WTC11 (cell line): ENCODE results near the gene RNF20. TPM values are rescaled to one million over a fixed set of nuclear protein-coding genes. Genes with fewer than 3 reads are reported as not detected.

Source experiments
- ATAC-seq: fragments of 200-7000 bp; cut with Tn5 transposase; 2 replicates; pipeline ENCODE4 v1.10.0; 2021; ENCODE audit warnings: mild to moderate bottlenecking, moderate library complexity
- Bru-seq: library from RNA; stranded (reverse); fragments of 400-500 nt; gene quantifications from one replicate; lab custom pipeline; 2021; lab: Mats Ljungman, UMichigan
- CTCF ChIA-PET: fragments of 300-600 bp; sonication (Branson Sonifier 250); formaldehyde crosslinking; loops from one replicate; lab custom pipeline; 2021; ENCODE audit warnings: antibody characterized with exemption; lab: Charles Lee
- POLR2A ChIA-PET: fragments of 350-600 bp; sonication (Branson Sonifier 250); formaldehyde crosslinking; loops from one replicate; lab custom pipeline; 2021; ENCODE audit warnings: antibody characterized with exemption; lab: Charles Lee
- DNase-seq: peaks from one replicate; pipeline ENCODE4 v3.0.0; 2021; ENCODE audit warnings: low spot score
- H3K27ac Mint-ChIP-seq: 2 replicates; pipeline ENCODE4 v1.8.0; 2021; ENCODE audit warnings: mixed read lengths
- H3K27me3 Mint-ChIP-seq: 2 replicates; pipeline ENCODE4 v1.8.0; 2021; ENCODE audit warnings: low read depth, mild to moderate bottlenecking, moderate library complexity, mixed read lengths
- H3K36me3 Mint-ChIP-seq: 2 replicates; pipeline ENCODE4 v1.8.0; 2021; ENCODE audit warnings: mixed read lengths
- H3K4me1 Mint-ChIP-seq: 2 replicates; pipeline ENCODE4 v1.8.0; 2022; ENCODE audit warnings: mixed read lengths
- H3K4me3 Mint-ChIP-seq: 2 replicates; pipeline ENCODE4 v1.8.0; 2021; ENCODE audit warnings: mild to moderate bottlenecking, moderate library complexity, mixed read lengths
- H3K9me3 Mint-ChIP-seq: 2 replicates; pipeline ENCODE4 v1.8.0; 2021; ENCODE audit warnings: mixed read lengths
- AFF4 ChIP-seq: sonication (generic); formaldehyde crosslinking; IDR thresholded peaks from 2 replicates; pipeline ENCODE4 v1.8.1; 2023; ENCODE audit warnings: mild to moderate bottlenecking, missing genetic modification reagents, borderline replicate concordance
- ATF1 ChIP-seq: sonication (generic); formaldehyde crosslinking; IDR thresholded peaks from 2 replicates; pipeline ENCODE4 v1.8.1; 2023; ENCODE audit warnings: mild to moderate bottlenecking, moderate library complexity, missing genetic modification reagents
- CREM ChIP-seq: sonication (generic); formaldehyde crosslinking; IDR thresholded peaks from 2 replicates; pipeline ENCODE4 v1.8.1; 2022; ENCODE audit warnings: mild to moderate bottlenecking, missing genetic modification reagents, moderate library complexity
- E2F5 ChIP-seq: sonication (generic); formaldehyde crosslinking; IDR thresholded peaks from 2 replicates; pipeline ENCODE4 v1.8.1; 2022; ENCODE audit warnings: mild to moderate bottlenecking, moderate library complexity, missing genetic modification reagents
- ELF4 ChIP-seq: sonication (generic); formaldehyde crosslinking; IDR thresholded peaks from 2 replicates; pipeline ENCODE4 v1.8.1; 2022; ENCODE audit warnings: low read depth, mild to moderate bottlenecking, moderate library complexity, missing genetic modification reagents
- ESRRA ChIP-seq: sonication (generic); formaldehyde crosslinking; IDR thresholded peaks from 2 replicates; pipeline ENCODE4 v1.8.1; 2022; ENCODE audit warnings: mild to moderate bottlenecking, missing genetic modification reagents, borderline replicate concordance
- ETV6 ChIP-seq: sonication (generic); formaldehyde crosslinking; IDR thresholded peaks from 2 replicates; pipeline ENCODE4 v1.8.1; 2022; ENCODE audit warnings: mild to moderate bottlenecking, missing genetic modification reagents
- FOXJ3 ChIP-seq: sonication (generic); formaldehyde crosslinking; IDR thresholded peaks from 2 replicates; pipeline ENCODE4 v1.9.0; 2021; ENCODE audit warnings: missing genetic modification reagents, mild to moderate bottlenecking, borderline replicate concordance
- FOXK1 ChIP-seq: sonication (generic); formaldehyde crosslinking; IDR thresholded peaks from 2 replicates; pipeline ENCODE4 v1.8.0; 2022; ENCODE audit warnings: mild to moderate bottlenecking, moderate library complexity, missing genetic modification reagents
- FOXP1 ChIP-seq: sonication (generic); formaldehyde crosslinking; IDR thresholded peaks from 2 replicates; pipeline ENCODE4 v1.8.0; 2022; ENCODE audit warnings: missing genetic modification reagents, mild to moderate bottlenecking, moderate library complexity, borderline replicate concordance
- GABPB1 ChIP-seq: sonication (generic); formaldehyde crosslinking; IDR thresholded peaks from 2 replicates; pipeline ENCODE4 v1.8.1; 2023; ENCODE audit warnings: mild to moderate bottlenecking, missing genetic modification reagents
- HMGXB4 ChIP-seq: sonication (generic); formaldehyde crosslinking; IDR thresholded peaks from 2 replicates; pipeline ENCODE4 v1.8.1; 2023; ENCODE audit warnings: mild to moderate bottlenecking, moderate library complexity, missing genetic modification reagents
- IRF2 ChIP-seq: sonication (generic); formaldehyde crosslinking; IDR thresholded peaks from 2 replicates; pipeline ENCODE4 v1.8.0; 2022; ENCODE audit warnings: low read depth, missing genetic modification reagents, borderline replicate concordance
- MAX ChIP-seq: sonication (generic); formaldehyde crosslinking; IDR thresholded peaks from 2 replicates; pipeline ENCODE4 v1.8.0; 2022; ENCODE audit warnings: mild to moderate bottlenecking, missing genetic modification reagents
- MXD4 ChIP-seq: fragments of 250-450 bp; sonication (Bioruptor Pico); IDR thresholded peaks from 2 replicates; pipeline ENCODE4 v1.8.0; 2021; ENCODE audit warnings: mild to moderate bottlenecking, moderate library complexity, borderline replicate concordance
- NFYB ChIP-seq: sonication (generic); formaldehyde crosslinking; conservative IDR thresholded peaks from 2 replicates; pipeline ENCODE4 v1.8.0; 2022; ENCODE audit warnings: low read depth, missing genetic modification reagents
- PRDM15 ChIP-seq: sonication (generic); formaldehyde crosslinking; IDR thresholded peaks from 2 replicates; pipeline ENCODE4 v1.8.0; 2022; ENCODE audit warnings: missing genetic modification reagents
- SP1 ChIP-seq: sonication (generic); formaldehyde crosslinking; conservative IDR thresholded peaks from 2 replicates; pipeline ENCODE4 v1.8.1; 2022; ENCODE audit warnings: missing genetic modification reagents
- ZNF138 ChIP-seq: sonication (generic); formaldehyde crosslinking; conservative IDR thresholded peaks from 2 replicates; pipeline ENCODE4 v1.8.1; 2022; ENCODE audit warnings: mild to moderate bottlenecking, moderate library complexity, missing genetic modification reagents
- ZNF232 ChIP-seq: sonication (generic); formaldehyde crosslinking; IDR thresholded peaks from 2 replicates; pipeline ENCODE4 v1.8.0; 2022; ENCODE audit warnings: mild to moderate bottlenecking, missing genetic modification reagents
- ZNF416 ChIP-seq: fragments of 250-450 bp; sonication (Bioruptor Pico); IDR thresholded peaks from 2 replicates; pipeline ENCODE4 v1.9.0; 2021; ENCODE audit warnings: mild to moderate bottlenecking, inconsistent platforms
- long read RNA-seq, 3 experiments: library from RNA in 1 of 3; library from capped mRNA in 1 of 3; library from polyadenylated mRNA in 1 of 3; unstranded in 2 of 3; stranded (forward) in 1 of 3; transcript quantifications; one replicate each; pipeline ENCODE4 v2.0.0, GENCODE V29; 2021
- total RNA-seq: library from RNA; stranded (reverse); gene quantifications from 3 replicates; pipeline ENCODE4 v1.2.3, GENCODE V29; 2021

Gene RNF20
- 46.5 to 52.6 TPM (median 51.8 TPM) in 3 replicates for total RNA-seq
- percentile 87 among the genes with signal in this experiment for Bru-seq, nascent RNA
- long read RNA-seq, experiment 1, transcript RNF20-202 (20 exons, 3,940 nt) = major isoform, 153 of 219 reads
- long read RNA-seq, experiment 1, partial matches to known transcripts = 51 of 219 reads
- long read RNA-seq, experiment 1, other reads (novel, unspliced or antisense) = 15 of 219 reads
- long read RNA-seq, experiment 2, partial matches to known transcripts = 43 of 49 reads
- long read RNA-seq, experiment 2, other reads (novel, unspliced or antisense) = 6 of 49 reads
- long read RNA-seq, experiment 3, transcript RNF20-202 (20 exons, 3,940 nt) = major isoform, 7 of 30 reads
- long read RNA-seq, experiment 3, partial matches to known transcripts = 20 of 30 reads
- long read RNA-seq, experiment 3, other reads (novel, unspliced or antisense) = 3 of 30 reads

GRCh38 chr9:101533334-101534204, at the start of gene RNF20:
Gene RNF20, plus strand, starts transcription at chr9:101533853. Its CDS starts 1,571 bp downstream, at chr9:101535424.
- H3K4me1 Mint-ChIP-seq = peaks cover 12% of the 10 kb centered on the region
- peak within 1 kb of the TSS; percentile 98 for H3K27ac Mint-ChIP-seq
- ChIA-PET POLR2A (interaction anchor here (1.0 to 2.0 kb wide), 4 partner anchors 48 to 135 kb away, joined by 3 to 10 read pairs (median 5); partner anchors contain the start of genes MRPL50 and ZNF189), CTCF (interaction anchor here (1.0 to 9.3 kb wide), 7 partner anchors 9 to 85 kb away, joined by 3 to 130 read pairs (median 8); a partner anchor contains a TSS)
- H3K27me3 Mint-ChIP-seq = no peaks in the 10 kb centered on the region
- TF ChIP-seq SP1 (CRISPR knock-in tag) (peak; percentile 89), ZNF138 (CRISPR knock-in tag) (no peak), NFYB (CRISPR knock-in tag) (peak; percentile 69), GABPB1 (CRISPR knock-in tag) (peak; percentile 84), FOXP1 (CRISPR knock-in tag) (peak; percentile 55; the same call in 1 of the 2 replicates), MAX (CRISPR knock-in tag) (0 out of 2 replicates have a peak, but pooled peaks have one; percentile 25), CREM (CRISPR knock-in tag) (peak; percentile 93), ESRRA (no peak), ETV6 (CRISPR knock-in tag) (0 out of 2 replicates have a peak, but pooled peaks have one; percentile 13), FOXK1 (CRISPR knock-in tag) (peak; percentile 61; the same call in 1 of the 2 replicates)
- TF ChIP-seq, all 79 proteins: peak for 8
- no peaks in the 10 kb centered on the region for H3K9me3 Mint-ChIP-seq
- peak; percentile 94 for ATAC-seq
- DNase-seq = peak; percentile 99
- H3K36me3 Mint-ChIP-seq = peaks cover 11% of the 10 kb centered on the region
- H3K4me3 Mint-ChIP-seq = peak within 1 kb of the TSS; percentile 88

GRCh38 chr9:101484046-101484445, 49.6 kb upstream of the RNF20 start:
- Mint-ChIP-seq H3K36me3 (no peaks in the 10 kb centered on the region), H3K4me3 (no peak overlapping the region; the same call in 1 of the 2 replicates), H3K9me3 (no peaks in the 10 kb centered on the region), H3K27me3 (peaks cover 6% of the 10 kb centered on the region), H3K4me1 (peaks cover 36% of the 10 kb centered on the region), H3K27ac (no peak overlapping the region)
- DNase-seq (no peak), ATAC-seq (no peak)
- CTCF ChIA-PET = interaction anchor here (2.3 to 3.8 kb wide), 2 partner anchors 19 to 35 kb away, joined by 7 to 20 read pairs; no protein-coding TSS in a partner anchor
- POLR2A ChIA-PET = no interaction called here
- TF ChIP-seq ETV6 (CRISPR knock-in tag) (no peak), ZNF416 (CRISPR knock-in tag) (no peak), ZNF232 (CRISPR knock-in tag) (no peak), ZNF138 (CRISPR knock-in tag) (no peak), HMGXB4 (no peak), E2F5 (CRISPR knock-in tag) (no peak), PRDM15 (CRISPR knock-in tag) (no peak), AFF4 (CRISPR knock-in tag) (no peak), ATF1 (CRISPR knock-in tag) (no peak), FOXJ3 (CRISPR knock-in tag) (no peak), MXD4 (no peak), IRF2 (CRISPR knock-in tag) (no peak), ELF4 (CRISPR knock-in tag) (no peak)
